ENCODE measurements around the gene FGF21.

The FGF21 gene

DNA sequence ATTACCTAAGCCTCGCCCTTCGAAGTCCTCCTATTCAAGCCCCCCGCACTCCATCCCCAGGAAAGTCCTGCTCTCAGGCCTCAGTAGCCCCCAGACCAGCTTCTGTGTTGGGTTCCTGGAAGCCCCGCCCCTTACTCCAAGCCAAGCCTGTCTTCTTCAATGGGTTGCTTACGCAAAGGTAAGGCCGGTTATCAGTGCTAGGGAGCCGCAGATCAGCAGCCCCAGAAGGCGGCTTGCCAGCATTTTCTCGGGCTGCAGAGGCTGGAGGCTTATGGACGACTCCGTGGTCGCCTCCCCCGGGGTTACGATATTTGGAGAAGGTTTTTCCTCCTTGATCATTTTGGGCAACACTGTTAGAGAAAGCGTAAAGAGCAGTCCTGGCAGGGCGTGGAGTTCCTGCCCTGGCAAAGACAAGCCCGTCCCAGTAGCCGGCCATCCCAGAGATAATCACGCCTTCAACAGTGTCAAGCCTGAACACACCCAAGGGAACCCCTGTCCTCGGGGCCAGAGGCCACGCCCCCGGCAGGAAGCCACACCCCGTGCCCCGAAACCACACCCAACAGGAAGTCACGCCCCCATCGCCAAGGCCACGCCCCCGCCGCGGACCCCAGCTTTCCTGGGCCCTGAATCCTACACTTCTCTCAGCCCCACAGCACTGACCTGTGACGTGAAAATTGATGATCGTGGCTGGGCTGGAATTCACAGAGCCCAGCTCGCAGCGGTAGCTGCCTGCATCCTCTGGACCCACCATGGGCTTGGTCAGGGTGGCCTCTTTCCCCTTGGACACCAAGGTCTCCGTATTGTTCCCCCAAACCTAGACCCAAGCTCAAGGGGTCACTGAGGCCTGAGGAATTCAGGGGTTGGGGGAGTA is 14.0 kb upstream of the FGF21 start:
- TF ChIP-seq, protein P1, sequence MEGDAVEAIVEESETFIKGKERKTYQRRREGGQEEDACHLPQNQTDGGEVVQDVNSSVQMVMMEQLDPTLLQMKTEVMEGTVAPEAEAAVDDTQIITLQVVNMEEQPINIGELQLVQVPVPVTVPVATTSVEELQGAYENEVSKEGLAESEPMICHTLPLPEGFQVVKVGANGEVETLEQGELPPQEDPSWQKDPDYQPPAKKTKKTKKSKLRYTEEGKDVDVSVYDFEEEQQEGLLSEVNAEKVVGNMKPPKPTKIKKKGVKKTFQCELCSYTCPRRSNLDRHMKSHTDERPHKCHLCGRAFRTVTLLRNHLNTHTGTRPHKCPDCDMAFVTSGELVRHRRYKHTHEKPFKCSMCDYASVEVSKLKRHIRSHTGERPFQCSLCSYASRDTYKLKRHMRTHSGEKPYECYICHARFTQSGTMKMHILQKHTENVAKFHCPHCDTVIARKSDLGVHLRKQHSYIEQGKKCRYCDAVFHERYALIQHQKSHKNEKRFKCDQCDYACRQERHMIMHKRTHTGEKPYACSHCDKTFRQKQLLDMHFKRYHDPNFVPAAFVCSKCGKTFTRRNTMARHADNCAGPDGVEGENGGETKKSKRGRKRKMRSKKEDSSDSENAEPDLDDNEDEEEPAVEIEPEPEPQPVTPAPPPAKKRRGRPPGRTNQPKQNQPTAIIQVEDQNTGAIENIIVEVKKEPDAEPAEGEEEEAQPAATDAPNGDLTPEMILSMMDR (IDR thresholded peaks at IDR 0.05) = no peak
- H3K4me1 ChIP-seq = peaks cover 0 to 25% (median 14%) of the 10 kb centered on the region in 4 donors
- peaks cover 0 to 11% of the 10 kb centered on the region in 2 donors for H3K27me3 ChIP-seq
- H3K36me3 ChIP-seq = no peaks in the 10 kb centered on the region
- H3K27ac ChIP-seq = no peak overlapping the region
- intact Hi-C loops (cut with DNase I; ENCODE audit: low total_unique reads) = loop anchor here (5.0 kb wide), 1 partner anchor 64 kb away; no protein-coding TSS in a partner anchor
- DNase-seq = no peak
- no peaks in the 10 kb centered on the region for H3K9me3 ChIP-seq
- H3K4me3 ChIP-seq = peak overlapping the region in 1 of 2 donors; percentile 8

DNA sequence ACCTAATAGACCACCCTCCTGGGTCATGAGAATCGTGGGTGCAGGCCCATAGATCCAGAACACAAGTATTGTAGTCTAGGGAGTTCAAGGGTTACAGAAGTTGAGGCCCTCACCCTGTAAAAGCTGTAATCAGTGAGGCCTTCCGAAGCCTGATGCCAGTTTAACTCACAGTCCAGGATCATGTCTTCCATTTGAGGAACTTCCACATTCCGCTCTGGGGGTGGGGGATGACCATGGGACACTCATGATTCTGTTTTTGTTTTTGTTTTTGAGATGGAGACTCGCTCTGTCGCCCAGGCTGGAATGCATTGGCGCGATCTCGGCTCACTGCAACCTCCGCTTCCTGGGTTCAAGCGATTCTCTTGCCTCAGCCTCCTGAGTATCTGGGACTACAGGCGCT is 13.2 kb upstream of the FGF21 start:
- Histone ChIP-seq H3K27ac (no peak overlapping the region), H3K4me1 (peaks cover 0 to 25% (median 16%) of the 10 kb centered on the region in 4 donors), H3K27me3 (peaks cover 0 to 12% of the 10 kb centered on the region in 2 donors), H3K9me3 (no peaks in the 10 kb centered on the region), H3K4me3 (no peak overlapping the region), H3K36me3 (no peaks in the 10 kb centered on the region)
- intact Hi-C loops (cut with DNase I; ENCODE audit: low total_unique reads) = loop anchor here (5.0 kb wide), 1 partner anchor 65 kb away; no protein-coding TSS in a partner anchor
- DNase-seq = no peak
- TF ChIP-seq, protein P1 (IDR thresholded peaks at IDR 0.05) = no peak

DNA sequence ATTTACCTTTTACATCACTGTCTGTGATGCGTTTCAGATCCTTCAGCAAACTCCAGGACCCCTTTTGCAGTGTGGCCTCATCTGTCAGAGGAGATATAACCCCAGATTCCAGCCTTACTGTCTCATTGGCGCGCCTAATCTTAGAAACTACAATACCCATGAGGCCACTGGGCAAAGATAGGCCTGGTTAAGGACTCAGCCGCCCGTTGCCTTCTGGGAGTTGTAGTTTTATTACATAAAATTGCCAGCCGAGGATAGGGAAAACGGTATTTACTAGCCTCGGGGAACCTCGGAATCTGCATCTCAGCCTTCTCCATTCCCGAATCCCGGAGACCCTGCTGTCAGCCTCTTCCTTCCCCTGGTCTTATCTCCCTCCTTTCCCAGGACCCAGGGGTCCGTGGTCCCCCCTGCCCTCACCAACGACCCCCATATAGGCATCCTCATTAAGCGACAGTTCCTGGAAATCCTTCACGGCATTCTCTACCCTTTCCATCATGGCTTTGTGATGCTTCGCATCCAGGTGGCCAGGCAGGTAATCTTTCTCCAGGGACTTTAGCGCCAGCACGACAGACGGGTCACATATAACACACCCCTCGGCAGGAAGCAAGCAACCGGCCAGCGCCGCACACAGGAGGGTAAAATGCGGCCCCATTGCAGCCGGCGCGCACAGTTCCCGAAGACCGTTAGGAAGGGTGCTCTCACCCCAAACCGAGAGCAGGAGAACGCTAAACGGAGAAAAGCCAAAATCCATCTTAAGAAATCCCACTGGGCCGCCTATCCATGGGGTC is 9.9 kb upstream of the FGF21 start:
- H3K4me3 ChIP-seq = no peak overlapping the region
- peak in 1 of 2 donors; percentile 63 for DNase-seq

DNA sequence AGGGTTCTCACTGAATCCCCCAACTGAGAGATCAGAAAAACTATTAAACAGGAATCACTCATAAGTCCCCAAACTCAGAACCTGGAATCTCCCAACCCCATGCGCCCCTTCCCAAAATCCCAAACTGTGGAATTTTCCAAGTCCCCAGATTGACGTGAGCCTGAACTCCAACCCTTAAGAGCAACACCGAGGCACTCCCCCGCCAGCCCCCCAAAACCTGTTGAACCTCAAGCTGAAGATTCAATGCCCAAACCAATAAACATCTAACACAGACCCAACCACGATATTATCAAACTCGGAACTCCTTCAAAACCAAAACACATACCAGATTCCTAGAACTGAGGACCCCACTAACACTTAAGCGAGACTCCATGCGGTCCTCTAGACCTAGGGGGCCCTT is 9.2 kb upstream of the FGF21 start:
- intact Hi-C loops (cut with DNase I; ENCODE audit: low total_unique reads) = no loop called here
- no peak overlapping the region for H3K27ac ChIP-seq
- H3K4me1 ChIP-seq = peaks cover 0 to 7% (median 0%) of the 10 kb centered on the region in 4 donors
- TF ChIP-seq, protein P1 (IDR thresholded peaks at IDR 0.05) = no peak
- peaks cover 0 to 32% of the 10 kb centered on the region in 2 donors for H3K27me3 ChIP-seq
- peaks cover 0 to 11% (median 0%) of the 10 kb centered on the region in 3 donors for H3K36me3 ChIP-seq
- H3K4me3 ChIP-seq = no peak overlapping the region
- no peak for DNase-seq
- no peaks in the 10 kb centered on the region for H3K9me3 ChIP-seq

More for the DNA sequence above, 9.9 kb upstream of the FGF21 start:
- Histone ChIP-seq H3K27ac (no peak overlapping the region), H3K27me3 (peaks cover 0 to 25% of the 10 kb centered on the region in 2 donors), H3K9me3 (no peaks in the 10 kb centered on the region), H3K36me3 (peaks cover 0 to 8% (median 0%) of the 10 kb centered on the region in 3 donors), H3K4me1 (peaks cover 0 to 7% (median under 1%) of the 10 kb centered on the region in 4 donors)
- intact Hi-C loops (cut with DNase I; ENCODE audit: low total_unique reads) = no loop called here
- TF ChIP-seq, protein P1 (IDR thresholded peaks at IDR 0.05) = no peak

DNA sequence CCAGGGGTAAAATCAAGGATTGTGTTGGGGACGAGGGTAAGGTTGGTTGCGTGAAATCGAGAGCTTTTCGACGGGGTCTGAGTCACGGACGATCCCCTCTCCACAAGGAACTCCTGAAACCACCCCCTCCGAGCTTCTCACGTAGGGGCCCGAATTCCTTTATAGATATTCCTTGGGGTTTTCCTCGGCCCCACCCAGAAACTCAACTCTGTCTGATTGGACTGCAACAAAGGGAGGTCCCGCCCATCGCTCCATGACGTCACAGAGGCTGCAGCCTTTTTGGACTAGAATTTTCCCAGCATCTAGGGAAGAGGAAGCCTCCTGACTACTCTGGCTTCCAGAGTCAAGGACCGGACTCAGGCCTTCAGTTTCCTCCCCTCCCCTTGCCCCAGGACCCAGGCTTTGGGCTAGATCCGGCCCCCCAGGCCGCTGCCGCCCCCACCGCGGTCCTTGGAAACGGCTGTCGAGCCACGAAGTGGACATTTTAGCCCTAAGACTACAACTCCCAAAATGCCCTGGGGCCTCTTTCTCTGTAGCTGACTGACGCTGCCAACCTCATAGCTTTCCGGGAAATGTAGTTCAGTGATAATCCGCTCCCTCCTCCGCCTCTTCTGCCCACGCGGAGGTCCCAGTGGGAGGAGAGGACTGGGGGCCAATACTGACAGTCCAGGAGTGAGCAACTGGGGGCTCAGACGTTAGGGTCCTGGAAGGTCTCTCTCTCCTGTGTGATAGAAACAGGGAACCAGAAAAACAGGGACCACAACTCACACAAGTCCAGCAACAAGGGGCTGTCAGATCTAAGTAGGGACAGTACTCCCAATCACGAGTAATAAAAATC is 8.4 kb upstream of the FGF21 start, which contains the start of gene IZUMO1:
IZUMO1 (minus strand) TSS at position 172 of the 838 bp plus-strand sequence. CDS start 1,050 bp downstream, outside the sequence.
- H3K27ac ChIP-seq = peak within 1 kb of the TSS; percentile 37 to 52
- TF ChIP-seq, protein P1 (IDR thresholded peaks at IDR 0.05) = no peak
- no peaks in the 10 kb centered on the region for H3K9me3 ChIP-seq
- H3K27me3 ChIP-seq = peaks cover 0 to 40% of the 10 kb centered on the region in 2 donors
- H3K36me3 ChIP-seq = peaks cover 0 to 11% (median 0%) of the 10 kb centered on the region in 3 donors
- H3K4me3 ChIP-seq = peak within 1 kb of the TSS; percentile 33 to 37
- peak; percentile 68 to 77 for DNase-seq
- intact Hi-C loops (cut with DNase I; ENCODE audit: low total_unique reads) = no loop called here
- peaks cover 0 to 7% (median 0%) of the 10 kb centered on the region in 4 donors for H3K4me1 ChIP-seq

Data from tibial artery (tissue), 4 donors.